HG02571 (cell line): ENCODE results near the gene FAM193A.
A peak's percentile ranks its signal among the peaks of the same experiment; 100 is the strongest.
"Not testable (repeated sequence)": the region's sequence is repeated elsewhere in the genome, so short reads cannot be mapped to it uniquely, and the experiment has no call there.

Experiments used
- ATAC-seq: cut with Tn5 transposase; IDR thresholded peaks from one replicate; pipeline ENCODE4 v1.9.1; 2021; ENCODE audit warnings: mild to moderate bottlenecking, moderate library complexity; ENCODE audit not compliant: unreplicated experiment

Gene FAM193A

GRCh38 chr4:2743518-2744445, 207.3 kb downstream of the FAM193A start:
- ATAC-seq: no peak

- ATAC-seq: no peak
Observed at GRCh38 chr4:2744576-2745270, 208.3 kb downstream of the FAM193A start.

- no peak for ATAC-seq
Observed at GRCh38 chr4:2745516-2745915, 209.1 kb downstream of the FAM193A start.

GRCh38 chr4:2745981-2746806, 209.7 kb downstream of the FAM193A start:
- peak; percentile 89 for ATAC-seq

GRCh38 chr4:2746891-2747695, 210.6 kb downstream of the FAM193A start:
- ATAC-seq: no peak

- no peak for ATAC-seq
Observed at GRCh38 chr4:2750719-2751605, 214.5 kb downstream of the FAM193A start.

- ATAC-seq: no peak
Observed at GRCh38 chr4:2753436-2753835, 217.0 kb downstream of the FAM193A start.

GRCh38 chr4:2754848-2755819, 218.7 kb downstream of the FAM193A start:
- no peak for ATAC-seq

- peak; percentile 51 for ATAC-seq
Observed at GRCh38 chr4:2755821-2756690, 219.6 kb downstream of the FAM193A start, which contains the start of gene TNIP2. Gene TNIP2 (minus strand): TSS chr4:2756336. CDS start chr4:2756289, 47 bp downstream.

- peak; percentile 11 for ATAC-seq
Observed at GRCh38 chr4:2756691-2757350, 220.4 kb downstream of the FAM193A start.

GRCh38 chr4:2757426-2757825, 221.0 kb downstream of the FAM193A start:
- no peak for ATAC-seq

GRCh38 chr4:2761035-2761923, 224.8 kb downstream of the FAM193A start:
- ATAC-seq: no peak

GRCh38 chr4:2762048-2762447, 225.6 kb downstream of the FAM193A start:
- no peak for ATAC-seq

- ATAC-seq: not testable (repeated sequence)
Observed at GRCh38 chr4:2762486-2763370, 226.3 kb downstream of the FAM193A start.
